GM12801 (cell line): ENCODE results near the gene CCDC85C.

Source experiments
- CTCF ChIP-seq: IDR thresholded peaks from one replicate; pipeline ENCODE4 v1.5.1; 2011; ENCODE audit warnings: control low read depth; ENCODE audit not compliant: insufficient read length; ENCODE audit errors: extremely low read depth

Gene CCDC85C

DNA sequence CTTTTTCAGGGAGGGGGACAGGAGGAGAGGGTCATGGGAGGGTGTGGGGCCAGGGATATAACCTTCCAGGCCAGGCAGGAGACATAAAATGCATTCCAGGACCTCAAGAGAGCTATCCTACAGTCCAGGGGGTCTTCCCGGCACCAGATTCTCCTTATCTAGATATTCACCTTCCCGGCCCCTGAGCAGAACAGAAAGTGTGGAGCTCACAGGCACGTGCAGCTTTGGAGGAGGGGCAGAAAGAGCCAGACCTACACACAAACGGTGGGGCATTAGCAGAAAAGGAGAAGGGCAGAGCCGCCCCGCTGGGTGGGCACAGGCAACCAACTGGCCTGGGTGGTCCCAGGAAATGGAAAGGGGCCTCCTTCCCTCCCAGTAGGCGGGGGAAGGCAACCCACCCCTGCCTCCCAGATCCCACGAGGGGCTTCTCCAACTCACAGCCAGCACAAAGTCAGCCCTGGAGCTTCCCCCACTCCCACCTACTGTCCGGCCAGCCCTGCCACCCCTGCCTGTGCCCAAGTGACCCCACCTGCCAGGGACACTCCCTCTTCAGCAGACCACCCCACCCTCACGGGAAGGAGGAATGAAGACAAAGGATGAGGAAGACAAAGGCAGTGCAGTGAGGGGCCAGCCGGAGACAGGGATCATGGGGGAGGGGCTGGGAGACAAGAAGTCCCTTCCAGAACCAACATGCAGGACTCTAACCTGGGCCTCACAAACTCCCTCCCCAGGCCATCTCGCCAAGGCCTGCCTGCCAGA, 33.3 kb downstream of the CCDC85C start:
- no peak for TF ChIP-seq CTCF

DNA sequence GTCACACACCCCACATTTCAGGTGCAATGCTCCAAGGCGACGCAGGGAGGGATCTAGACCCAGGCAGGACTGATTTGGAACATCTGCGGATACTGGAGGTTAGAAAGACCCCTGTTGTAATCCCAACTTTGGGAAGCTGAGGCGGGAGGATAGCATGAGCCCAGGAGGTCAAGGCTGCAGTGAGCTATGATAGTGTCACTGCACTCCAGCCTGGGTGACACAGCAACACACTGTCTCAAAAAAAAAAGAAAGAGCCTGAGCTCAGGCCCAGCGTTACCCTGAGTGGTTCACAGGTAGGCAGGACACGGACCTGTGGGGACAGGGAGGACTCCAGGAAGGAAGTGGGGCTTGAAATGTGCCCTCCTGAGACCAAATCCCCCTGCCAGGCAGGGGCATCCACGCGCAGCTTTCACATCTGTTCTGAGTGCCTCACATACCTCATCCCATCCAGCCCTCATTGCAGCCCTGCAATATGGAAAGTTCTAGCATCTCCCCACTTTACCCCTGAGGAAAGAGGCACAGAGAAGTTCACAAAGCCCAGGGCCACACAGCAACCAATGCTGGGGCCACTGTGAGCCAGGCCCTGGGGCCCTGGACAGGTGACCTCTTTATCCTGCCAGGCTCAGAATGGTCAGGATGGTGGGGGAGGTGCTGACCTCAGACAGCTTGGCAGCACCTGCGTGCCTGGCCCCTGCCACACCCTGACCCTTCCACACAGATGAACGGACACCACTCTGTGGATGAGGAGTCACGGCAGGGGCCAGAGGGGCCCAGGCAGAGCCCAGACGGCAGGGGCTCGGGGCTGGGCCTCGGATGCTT, 34.1 kb downstream of the CCDC85C start:
- TF ChIP-seq CTCF: no peak

GRCh38 chr14:99568567-99569560, 35.1 kb downstream of the CCDC85C start:
- TF ChIP-seq CTCF: no peak

GRCh38 chr14:99566390-99567354, 37.3 kb downstream of the CCDC85C start:
- no peak for TF ChIP-seq CTCF

DNA sequence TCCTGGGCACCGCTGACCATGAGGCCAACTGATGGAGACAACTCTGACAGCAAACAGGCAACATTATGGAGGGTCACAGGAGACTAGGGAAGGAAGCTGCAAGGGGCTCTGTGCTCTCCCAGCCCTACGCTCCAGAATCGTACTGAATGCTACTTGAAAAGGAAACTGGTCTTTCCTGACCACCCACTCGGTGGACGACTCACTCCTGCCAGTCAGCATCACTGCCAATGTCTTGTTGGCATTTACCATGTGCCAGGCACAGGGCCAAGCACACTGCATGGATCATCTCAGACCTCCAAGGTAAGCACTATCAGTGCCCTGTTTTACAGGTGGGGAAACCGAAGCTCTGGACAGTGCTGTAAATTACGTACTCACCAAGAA, 38.0 kb downstream of the CCDC85C start:
- TF ChIP-seq CTCF: no peak

GRCh38 chr14:99565383-99565782, 38.6 kb downstream of the CCDC85C start:
- TF ChIP-seq CTCF: no peak
